HG02870 (cell line): Measurements from ENCODE around the gene SSBP3.
"Not testable (repeated sequence)": the region's sequence is repeated elsewhere in the genome, so short reads cannot be mapped to it uniquely, and the experiment has no call there.

Experiments
- ATAC-seq: cut with Tn5 transposase; IDR thresholded peaks from one replicate; pipeline ENCODE4 v1.9.1; 2021; ENCODE audit warnings: mild to moderate bottlenecking, moderate library complexity; ENCODE audit not compliant: unreplicated experiment

The SSBP3 gene

DNA sequence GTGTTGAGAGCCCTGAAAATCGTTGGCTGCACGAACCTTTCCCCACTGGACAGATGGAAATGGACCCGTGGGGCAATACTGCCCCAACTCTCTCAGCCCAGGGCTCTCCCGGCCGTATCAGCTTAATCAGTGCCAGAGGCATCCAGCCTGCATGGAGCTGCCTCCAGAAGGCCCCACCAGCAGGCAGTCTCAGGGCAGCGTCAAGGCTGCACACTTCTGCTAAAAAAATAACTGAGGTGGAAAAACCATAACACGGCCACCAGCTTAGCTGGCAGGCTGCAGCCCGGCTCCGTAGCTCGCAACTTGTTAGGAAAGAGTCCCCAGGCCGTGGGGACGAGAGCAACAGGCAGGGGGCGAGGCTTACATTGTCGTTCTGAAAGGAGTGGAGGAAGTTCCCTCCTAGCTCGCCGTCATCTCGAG is 178.3 kb downstream of the SSBP3 start:
- no peak for ATAC-seq

DNA sequence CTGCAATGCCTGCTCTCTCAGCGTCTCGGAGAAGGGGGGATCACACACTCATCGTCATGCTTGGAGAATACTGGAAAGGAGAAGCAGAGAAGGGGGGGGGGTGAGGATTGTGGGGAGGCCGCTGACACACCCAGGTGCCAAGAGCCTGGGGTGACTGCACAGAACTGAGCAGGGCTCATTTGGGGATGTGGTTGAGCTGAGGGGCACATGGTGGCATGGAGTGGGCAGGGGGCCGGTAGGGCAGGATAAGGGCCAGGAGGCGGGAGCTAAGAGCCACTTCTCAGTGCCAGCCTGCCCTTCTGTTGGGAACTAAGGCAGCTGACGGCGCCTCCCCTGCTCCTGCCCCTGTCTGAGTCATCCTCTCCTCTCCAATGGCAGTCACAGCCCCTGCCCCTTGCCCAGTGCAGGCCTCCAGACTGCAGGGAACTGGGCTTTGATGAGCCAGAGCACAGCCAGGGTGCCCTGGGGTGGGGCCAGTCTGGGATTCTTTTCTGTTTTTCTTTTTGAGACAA is 179.0 kb downstream of the SSBP3 start:
- ATAC-seq = no peak

DNA sequence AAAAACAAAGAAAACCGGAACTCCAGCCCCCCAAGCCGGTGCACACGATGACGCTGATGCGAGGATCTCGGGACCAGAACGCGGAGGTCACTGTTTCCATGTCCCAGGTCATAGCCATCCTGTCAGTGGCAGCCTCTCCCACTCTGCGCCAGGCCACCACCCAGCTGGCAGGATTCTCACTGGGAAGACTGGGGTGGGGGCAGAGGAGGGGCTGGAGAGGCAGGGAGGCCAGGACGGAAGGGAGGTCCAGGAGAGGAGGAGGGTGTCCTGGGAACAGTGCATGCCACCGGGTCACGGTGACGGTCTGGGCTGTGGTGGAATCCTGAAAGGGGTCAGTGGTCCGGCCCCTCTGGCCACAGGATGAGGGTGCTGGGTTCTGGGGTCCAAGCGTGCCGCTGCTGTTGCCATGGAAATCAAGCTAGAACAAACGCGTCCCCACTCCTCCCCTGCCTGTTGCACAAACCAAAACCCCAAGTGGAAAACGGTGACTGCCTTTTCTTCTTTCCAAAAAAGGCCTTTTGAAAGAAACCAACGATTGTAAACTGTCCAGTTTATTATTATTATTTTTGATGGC is 180.1 kb downstream of the SSBP3 start:
- no peak for ATAC-seq

DNA sequence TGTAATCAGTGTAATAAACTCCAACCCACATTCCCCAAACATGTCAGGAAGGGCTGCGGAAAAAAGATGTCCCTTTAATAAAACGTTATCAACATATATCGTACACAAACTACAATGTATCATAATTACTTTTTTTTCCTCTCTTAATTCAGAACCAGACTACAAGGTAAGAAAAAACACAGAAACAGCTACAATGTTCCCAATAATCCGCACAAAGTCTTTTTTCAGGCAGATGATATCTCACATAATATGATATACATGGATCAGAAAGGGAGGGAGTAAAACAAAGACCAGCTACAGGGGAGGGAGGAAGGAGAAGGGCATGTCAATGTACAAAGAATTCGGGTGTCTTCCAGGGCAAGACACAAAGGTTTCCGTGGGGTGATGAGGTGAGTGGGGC is 180.8 kb downstream of the SSBP3 start:
- ATAC-seq = no peak

GRCh38 chr1:54224233-54224632 is 182.0 kb downstream of the SSBP3 start:
- no peak for ATAC-seq

DNA sequence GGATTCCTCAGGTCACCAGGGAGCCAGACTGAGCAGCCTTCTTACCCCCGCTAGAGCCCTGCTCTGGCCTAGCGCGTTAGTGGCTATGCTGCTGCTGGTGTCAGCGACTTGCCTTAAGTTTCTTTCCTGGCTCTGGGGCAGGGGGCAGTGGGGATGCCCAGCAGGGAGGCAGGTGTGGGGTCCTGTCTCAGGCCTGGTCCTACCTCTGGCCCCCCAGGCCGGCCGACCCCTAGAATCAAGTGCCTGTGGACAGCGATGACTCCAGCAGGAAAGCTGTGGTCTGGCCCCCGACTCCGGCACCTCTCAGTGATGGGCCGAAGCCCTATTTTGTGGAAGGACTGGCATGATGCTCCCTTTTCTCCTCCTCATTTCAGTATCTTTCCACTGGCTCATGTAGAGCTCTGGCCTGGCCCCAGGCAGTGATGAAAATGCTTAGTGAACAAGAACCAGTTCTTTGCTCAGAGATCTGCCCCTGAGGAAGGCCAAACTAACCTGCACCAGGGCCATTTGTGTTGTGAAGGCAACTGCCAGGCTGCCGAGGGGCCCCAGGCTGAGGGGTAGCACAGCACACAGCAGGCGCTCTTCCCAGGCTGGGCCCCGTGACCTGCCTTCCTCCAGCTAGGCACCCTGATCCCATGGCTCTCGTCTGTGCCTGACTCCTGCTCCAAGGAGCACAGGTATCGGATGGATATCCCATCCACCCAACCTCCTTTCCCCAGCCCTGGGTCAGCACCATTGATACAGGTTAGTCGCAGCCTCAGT is 182.6 kb downstream of the SSBP3 start:
- ATAC-seq = no peak

GRCh38 chr1:54222711-54223110 is 183.5 kb downstream of the SSBP3 start:
- ATAC-seq = no peak

- ATAC-seq = no peak
Observed at GRCh38 chr1:54221867-54222484, 184.2 kb downstream of the SSBP3 start.

GRCh38 chr1:54221113-54221834 is 184.9 kb downstream of the SSBP3 start:
- no peak for ATAC-seq

DNA sequence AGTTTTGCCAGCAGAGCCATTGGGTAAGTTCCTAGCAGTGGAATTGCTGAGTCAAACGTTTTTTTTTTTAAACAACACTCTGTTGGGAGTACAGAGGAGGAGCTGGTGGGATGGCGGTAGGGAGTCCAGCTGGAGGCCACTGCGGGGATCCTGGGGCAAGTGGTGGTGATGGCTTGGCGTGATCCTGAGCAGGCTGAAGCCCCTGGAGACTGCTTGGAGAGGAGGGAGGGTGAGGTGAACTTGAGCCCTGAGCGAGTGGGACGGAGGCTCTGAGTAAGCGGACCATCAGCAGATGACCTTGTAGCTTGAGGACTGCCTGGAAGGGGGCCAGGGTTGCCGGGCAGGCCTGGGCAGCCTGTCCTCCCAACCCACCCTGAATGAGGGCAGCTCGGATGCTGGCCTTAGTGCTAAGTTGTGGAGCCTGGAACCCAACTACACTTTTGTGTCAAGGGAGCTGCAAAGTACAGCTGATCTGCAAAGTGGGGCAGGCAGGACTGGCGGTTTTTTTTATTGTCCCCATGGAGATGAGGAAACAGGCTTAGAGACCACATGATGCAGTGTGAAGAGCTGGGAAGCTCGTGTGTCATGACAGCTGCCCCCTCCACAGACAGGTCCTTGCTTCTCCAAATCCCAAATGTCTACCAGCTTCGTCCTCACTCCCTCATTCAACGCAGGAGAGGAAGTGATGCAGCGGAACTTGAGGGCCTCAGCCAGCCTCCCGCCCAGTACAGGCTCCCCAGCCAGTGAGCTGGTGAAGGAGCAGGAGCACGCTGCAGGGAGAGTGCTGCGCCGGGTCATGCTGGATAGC is 186.0 kb downstream of the SSBP3 start:
- ATAC-seq = no peak

- no peak for ATAC-seq
Observed at GRCh38 chr1:54219688-54220003, 186.5 kb downstream of the SSBP3 start.

- ATAC-seq = no peak
Observed at GRCh38 chr1:54218883-54219687, 187.1 kb downstream of the SSBP3 start.

DNA sequence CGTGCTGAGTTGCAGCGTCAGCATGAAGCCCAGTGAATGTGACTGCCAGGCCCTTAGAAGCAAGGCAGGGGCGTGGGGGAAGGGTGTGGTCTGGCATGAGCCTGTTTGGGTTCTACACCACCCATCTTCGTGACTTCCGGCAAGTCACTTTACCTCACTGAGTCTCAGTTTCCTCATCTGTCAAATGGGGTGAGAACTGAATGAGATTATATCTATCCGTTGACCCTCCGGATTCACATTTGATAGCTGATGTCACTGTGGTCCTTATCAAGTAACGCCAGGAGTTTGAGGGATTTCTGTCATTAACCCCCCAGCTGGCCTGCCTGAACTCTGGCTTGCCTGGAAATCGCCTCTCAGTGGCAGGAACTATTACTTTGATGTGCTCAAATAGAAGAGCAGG is 190.7 kb downstream of the SSBP3 start:
- no peak for ATAC-seq

GRCh38 chr1:54212872-54213271 is 193.3 kb downstream of the SSBP3 start:
- ATAC-seq = no peak

GRCh38 chr1:54207896-54208295 is 198.3 kb downstream of the SSBP3 start:
- not testable (repeated sequence) for ATAC-seq

DNA sequence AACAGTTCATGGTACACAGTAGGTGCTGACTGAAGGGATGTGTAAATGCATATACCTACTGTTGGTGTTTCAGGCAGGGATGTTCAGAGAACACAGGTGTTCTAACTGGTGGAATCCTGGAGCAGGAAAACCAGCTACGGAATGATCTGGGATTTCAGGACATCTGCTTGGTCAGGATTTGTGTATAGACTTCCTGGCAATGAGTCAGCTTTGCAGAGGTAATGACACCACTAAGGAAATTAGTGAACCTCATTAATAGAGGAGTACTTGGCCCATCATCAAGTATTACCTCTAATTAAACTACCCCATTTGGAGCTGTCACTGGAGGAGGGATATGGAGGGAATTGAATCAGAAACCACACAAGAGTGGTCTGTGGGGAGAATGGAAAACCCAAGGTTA is 198.9 kb downstream of the SSBP3 start:
- no peak for ATAC-seq

DNA sequence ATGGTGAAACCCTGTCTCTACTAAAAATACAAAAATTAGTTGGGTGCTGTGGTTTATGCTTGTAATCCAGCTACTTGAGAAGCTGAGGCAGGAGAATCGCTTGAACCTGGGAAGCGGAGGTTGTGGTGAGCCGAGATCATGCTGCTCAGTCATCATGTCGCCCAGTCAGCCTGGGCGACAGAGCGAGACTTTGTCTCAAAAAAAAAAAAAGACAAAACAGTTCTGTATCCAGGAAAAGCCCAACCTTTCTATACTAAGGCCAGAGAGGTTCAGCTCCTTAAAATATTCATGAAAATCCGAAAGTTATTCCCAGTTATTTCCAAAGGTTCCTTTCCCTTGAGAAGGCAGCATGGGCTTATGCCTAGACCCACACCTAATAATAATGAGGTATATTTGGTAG is 202.0 kb downstream of the SSBP3 start:
- no peak for ATAC-seq

GRCh38 chr1:54200519-54200997 is 205.6 kb downstream of the SSBP3 start:
- no peak for ATAC-seq

DNA sequence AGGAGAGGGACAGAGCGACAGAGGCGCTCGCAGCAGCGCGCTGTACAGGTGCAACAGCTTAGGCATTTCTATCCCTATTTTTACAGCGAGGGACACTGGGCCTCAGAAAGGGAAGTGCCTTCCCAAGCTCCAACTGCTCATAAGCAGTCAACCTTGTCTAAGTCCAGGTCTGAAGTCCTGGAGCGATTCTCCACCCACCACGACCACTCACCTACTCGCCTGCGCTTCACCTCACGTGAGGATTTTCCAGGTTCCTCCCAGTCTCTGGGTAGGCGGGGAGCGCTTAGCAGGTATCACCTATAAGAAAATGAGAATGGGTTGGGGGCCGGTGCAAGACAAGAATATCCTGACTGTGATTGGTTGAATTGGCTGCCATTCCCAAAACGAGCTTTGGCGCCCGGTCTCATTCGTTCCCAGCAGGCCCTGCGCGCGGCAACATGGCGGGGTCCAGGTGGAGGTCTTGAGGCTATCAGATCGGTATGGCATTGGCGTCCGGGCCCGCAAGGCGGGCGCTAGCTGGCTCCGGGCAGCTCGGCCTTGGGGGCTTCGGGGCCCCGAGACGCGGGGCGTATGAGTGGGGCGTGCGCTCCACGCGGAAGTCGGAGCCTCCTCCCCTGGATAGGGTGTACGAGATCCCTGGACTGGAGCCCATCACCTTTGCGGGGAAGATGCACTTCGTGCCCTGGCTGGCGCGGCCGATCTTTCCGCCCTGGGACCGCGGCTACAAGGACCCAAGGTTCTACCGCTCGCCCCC is 206.3 kb downstream of the SSBP3 start, which contains the start of the genes CYB5RL and MRPL37:
Gene CYB5RL (minus strand): TSS at position 266 of the 754 bp plus-strand sequence. CDS start 4,414 bp downstream, outside the sequence.
Gene MRPL37 (plus strand): TSS at position 403 of the 754 bp plus-strand sequence. CDS start 77 bp downstream, at position 480.
- ATAC-seq = peak; percentile 94
